HCT116 (cell line): ENCODE measurements around the gene SELP. TPM values are rescaled to one million over a fixed set of nuclear protein-coding genes. Genes with fewer than 3 reads are reported as not detected.

Experiments
- ATAC-seq: fragments of 200-7000 bp; cut with Tn5 transposase; 2 replicates; pipeline ENCODE4 v1.9.1; 2020; ENCODE audit warnings: mild to moderate bottlenecking, moderate library complexity
- BruUV-seq: library from RNA; stranded (reverse); fragments of 400-500 nt; replicated peaks from 2 replicates; lab custom pipeline; 2021; lab: Mats Ljungman, UMichigan
- CTCF ChIA-PET: fragments of 300-600 bp; sonication (Branson Sonifier 250); formaldehyde crosslinking; loops from one replicate; lab custom pipeline; 2021; ENCODE audit warnings: antibody characterized with exemption; lab: Charles Lee
- POLR2A ChIA-PET: fragments of 300-600, 350-600 bp; sonication (Branson Sonifier 250); formaldehyde crosslinking; loops from one replicate; lab custom pipeline; 2021; ENCODE audit warnings: antibody characterized with exemption; lab: Charles Lee
- RAD21 ChIA-PET, 2 experiments: fragments of 300-600 bp; sonication (Branson Sonifier 250); formaldehyde crosslinking; loops; one replicate each; lab custom pipeline; 2023; ENCODE audit warnings: low total read pairs in 2 of 2; ENCODE audit not compliant: uncharacterized antibody in 2 of 2, unreplicated experiment in 2 of 2, low non-redundant PET in 1 of 2; lab: Charles Lee
- DNase-seq: peaks from one replicate; pipeline ENCODE4 v3.0.0-alpha.2; 2010; ENCODE audit warnings: low read depth, low spot score
- H2AFZ ChIP-seq: fragments of 200-600 bp; shearing (Covaris generic), sonication (generic); 2 replicates; pipeline ENCODE4 v1.6.1; 2017; ENCODE audit warnings: low read depth, mixed run types, mixed read lengths, antibody characterized with exemption, low read length; ENCODE audit not compliant: poor library complexity, severe bottlenecking
- H3K27ac ChIP-seq: 2 replicates; pipeline ENCODE4 v1.5.1; 2012; ENCODE audit warnings: low read depth, low read length
- H3K27me3 ChIP-seq: fragments of 200-600 bp; sonication (generic); 2 replicates; pipeline ENCODE4 v1.6.1; 2016; ENCODE audit warnings: mixed run types, low read length, mixed read lengths; ENCODE audit not compliant: insufficient read depth
- H3K36me3 ChIP-seq, 2 experiments: fragments of 200-500 bp in 1 of 2; fragments of 200-600 bp in 1 of 2; sonication (Bioruptor generic) in 1 of 2; sonication (generic) in 1 of 2; 2 replicates each; pipeline versions ENCODE4 v1.5.1 to v1.6.1; 2014 to 2016; ENCODE audit warnings: low read length in 2 of 2, inconsistent platforms in 1 of 2, mixed read lengths in 1 of 2, mixed run types in 1 of 2; ENCODE audit not compliant: insufficient read depth in 2 of 2, control insufficient read depth in 1 of 2
- H3K4me1 ChIP-seq, 2 experiments: fragments of 200-600 bp in 1 of 2; sonication (generic) in 1 of 2; 2 replicates each; pipeline versions ENCODE4 v1.5.1 to v1.6.1; 2012 to 2017; ENCODE audit warnings: low read length in 2 of 2, inconsistent platforms in 1 of 2, mild to moderate bottlenecking in 1 of 2, mixed read lengths in 1 of 2, mixed run types in 1 of 2, moderate library complexity in 1 of 2; ENCODE audit not compliant: insufficient read depth in 2 of 2, control insufficient read depth in 1 of 2
- H3K4me2 ChIP-seq: fragments of 200-600 bp; sonication (generic); 2 replicates; pipeline ENCODE4 v1.6.1; 2017; ENCODE audit warnings: mixed run types, low read length, mixed read lengths
- H3K4me3 ChIP-seq, 2 experiments: fragments of 200-600 bp in 1 of 2; sonication (generic) in 1 of 2; replicated peaks in 1 of 2; 2 replicates each; pipeline ENCODE4 v1.5.1; 2011 to 2016; ENCODE audit warnings: low read length in 2 of 2, control low read depth in 1 of 2, low read depth in 1 of 2, mild to moderate bottlenecking in 1 of 2, mixed read lengths in 1 of 2, mixed run types in 1 of 2
- H3K79me2 ChIP-seq: fragments of 200-600 bp; sonication (generic); 2 replicates; pipeline ENCODE4 v1.6.1; 2017; ENCODE audit warnings: mild to moderate bottlenecking, mixed run types, low read length, moderate library complexity, mixed read lengths; ENCODE audit not compliant: insufficient read depth
- H3K9ac ChIP-seq: fragments of 200-600 bp; sonication (generic); 2 replicates; pipeline ENCODE4 v1.6.1; 2016; ENCODE audit warnings: low read length, mixed read lengths
- H3K9me2 ChIP-seq: fragments of 200-600 bp; sonication (generic), shearing (Covaris generic); 2 replicates; pipeline ENCODE4 v1.6.1; 2017; ENCODE audit warnings: mixed run types, mild to moderate bottlenecking, moderate library complexity; ENCODE audit not compliant: insufficient read depth
- H3K9me3 ChIP-seq, 2 experiments: fragments of 200-500 bp in 1 of 2; fragments of 200-600 bp in 1 of 2; sonication (Bioruptor generic) in 1 of 2; sonication (generic) in 1 of 2; 2 replicates each; pipeline ENCODE4 v1.6.1; 2014 to 2017; ENCODE audit warnings: low read length in 2 of 2, mixed read lengths in 2 of 2, inconsistent platforms in 1 of 2, low read depth in 1 of 2, mild to moderate bottlenecking in 1 of 2, mixed run types in 1 of 2, moderate library complexity in 1 of 2; ENCODE audit not compliant: control insufficient read depth in 1 of 2, insufficient read depth in 1 of 2
- H4K20me1 ChIP-seq: fragments of 200-600 bp; sonication (generic), shearing (Covaris generic); 2 replicates; pipeline ENCODE4 v1.6.1; 2017; ENCODE audit warnings: mixed run types, mild to moderate bottlenecking, moderate library complexity; ENCODE audit not compliant: insufficient read depth
- ATF3 ChIP-seq: IDR thresholded peaks from 2 replicates; pipeline ENCODE4 v1.6.1; 2012
- CBX3 ChIP-seq: IDR thresholded peaks from 2 replicates; pipeline ENCODE4 v1.6.1; 2012; ENCODE audit warnings: low read depth
- CEBPB ChIP-seq: IDR thresholded peaks from 2 replicates; pipeline ENCODE4 v1.6.1; 2012; ENCODE audit warnings: low read depth
- EGR1 ChIP-seq: IDR thresholded peaks from 2 replicates; pipeline ENCODE4 v1.6.1; 2012; ENCODE audit warnings: low read depth
- ELF1 ChIP-seq: IDR thresholded peaks from 2 replicates; pipeline ENCODE4 v1.6.1; 2012; ENCODE audit warnings: low read depth, borderline replicate concordance
- EZH2phosphoT487 ChIP-seq: fragments of 200-600 bp; IDR thresholded peaks from 2 replicates; pipeline ENCODE4 v1.6.1; 2018; ENCODE audit warnings: antibody characterized with exemption, borderline replicate concordance
- FOSL1 ChIP-seq: IDR thresholded peaks from 2 replicates; pipeline ENCODE4 v1.6.1; 2012; ENCODE audit warnings: low read depth
- POLR2A ChIP-seq: IDR thresholded peaks from 2 replicates; pipeline ENCODE4 v1.7.0; 2011; ENCODE audit warnings: borderline replicate concordance; ENCODE audit not compliant: insufficient read depth, insufficient read length; ENCODE audit errors: extremely low read depth
- RAD21 ChIP-seq: IDR thresholded peaks from 2 replicates; pipeline ENCODE4 v1.6.1; 2012; ENCODE audit warnings: low read depth, mild to moderate bottlenecking
- SP1 ChIP-seq: IDR thresholded peaks from 2 replicates; pipeline ENCODE4 v1.6.1; 2012; ENCODE audit warnings: low read depth
- SRF ChIP-seq: IDR thresholded peaks from 2 replicates; pipeline ENCODE4 v1.6.1; 2012; ENCODE audit warnings: low read depth
- YY1 ChIP-seq: IDR thresholded peaks from 2 replicates; pipeline ENCODE4 v1.6.1; 2011; ENCODE audit warnings: low read length, low read depth, moderate library complexity, mild to moderate bottlenecking; ENCODE audit not compliant: insufficient replicate concordance; ENCODE audit errors: extremely low read depth
- ZFX ChIP-seq: fragments of 450-650 bp; IDR thresholded peaks from 2 replicates; pipeline ENCODE4 v1.6.1; 2017
- ZNF274 ChIP-seq: fragments of 200-500 bp; sonication (Bioruptor generic); IDR thresholded peaks from 2 replicates; pipeline ENCODE4 v1.6.1; 2014; ENCODE audit warnings: mild to moderate bottlenecking, low read depth, low read length, inconsistent platforms
- intact Hi-C: fragments of 100-400 bp; cut with micrococcal nuclease; formaldehyde crosslinking; loops from 2 replicates; pipeline ENCODE4 v1.10.0; 2022
- total RNA-seq: library from RNA; stranded (reverse); gene quantifications from one replicate; pipeline ENCODE4 v1.2.1, GENCODE V29; 2021; ENCODE audit not compliant: unreplicated experiment
- TF ChIP-seq, protein P1 (sequence below): IDR thresholded peaks from 2 replicates; pipeline ENCODE4 v1.6.1; 2011; ENCODE audit warnings: mild to moderate bottlenecking, low read length, moderate library complexity; ENCODE audit not compliant: insufficient replicate concordance; ENCODE audit errors: extremely low read depth
- TF ChIP-seq, protein P2 (sequence below): IDR thresholded peaks from 2 replicates; pipeline ENCODE4 v1.6.1; 2012; ENCODE audit warnings: low read depth

SELP gene
- total RNA-seq, 1 experiment from 2014 or later = not detected

DNA sequence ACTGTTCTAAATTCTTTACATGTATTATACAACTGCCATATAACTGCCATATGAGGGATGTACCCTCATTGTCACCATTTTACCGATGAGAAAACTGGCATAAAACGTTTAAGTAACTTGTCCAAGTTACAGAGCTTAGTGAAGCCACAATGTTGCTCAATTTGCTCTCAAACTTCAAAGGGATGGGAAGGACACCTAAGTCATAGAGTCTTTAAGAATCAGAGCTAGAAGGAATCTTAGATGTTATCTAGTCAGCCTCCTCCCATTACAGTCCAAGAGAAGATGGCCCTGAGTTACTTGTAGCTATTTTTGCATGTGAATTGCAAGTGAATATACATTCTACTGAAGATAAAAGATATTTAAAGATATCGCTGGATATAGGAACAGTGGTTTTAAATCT lies 49.8 kb upstream of the SELP start:
- ChIA-PET RAD21 (no interaction called here), CTCF (no interaction called here), POLR2A (no interaction called here)
- BruUV-seq = no TSS peak
- H3K4me2 ChIP-seq = no peak overlapping the region
- no peak for TF ChIP-seq ELF1
- no peak for TF ChIP-seq ZFX
- no peak for TF ChIP-seq ZNF274
- TF ChIP-seq CEBPB = no peak
- TF ChIP-seq EGR1 = no peak
- no peak for TF ChIP-seq YY1
- no peak for TF ChIP-seq SRF
- no peak for TF ChIP-seq RAD21
- TF ChIP-seq SP1 = no peak
- TF ChIP-seq, protein P1, sequence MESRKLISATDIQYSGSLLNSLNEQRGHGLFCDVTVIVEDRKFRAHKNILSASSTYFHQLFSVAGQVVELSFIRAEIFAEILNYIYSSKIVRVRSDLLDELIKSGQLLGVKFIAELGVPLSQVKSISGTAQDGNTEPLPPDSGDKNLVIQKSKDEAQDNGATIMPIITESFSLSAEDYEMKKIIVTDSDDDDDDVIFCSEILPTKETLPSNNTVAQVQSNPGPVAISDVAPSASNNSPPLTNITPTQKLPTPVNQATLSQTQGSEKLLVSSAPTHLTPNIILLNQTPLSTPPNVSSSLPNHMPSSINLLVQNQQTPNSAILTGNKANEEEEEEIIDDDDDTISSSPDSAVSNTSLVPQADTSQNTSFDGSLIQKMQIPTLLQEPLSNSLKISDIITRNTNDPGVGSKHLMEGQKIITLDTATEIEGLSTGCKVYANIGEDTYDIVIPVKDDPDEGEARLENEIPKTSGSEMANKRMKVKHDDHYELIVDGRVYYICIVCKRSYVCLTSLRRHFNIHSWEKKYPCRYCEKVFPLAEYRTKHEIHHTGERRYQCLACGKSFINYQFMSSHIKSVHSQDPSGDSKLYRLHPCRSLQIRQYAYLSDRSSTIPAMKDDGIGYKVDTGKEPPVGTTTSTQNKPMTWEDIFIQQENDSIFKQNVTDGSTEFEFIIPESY = no peak
- TF ChIP-seq ATF3 = no peak
- TF ChIP-seq CBX3 = no peak
- no peak for TF ChIP-seq POLR2A
- no peak for TF ChIP-seq FOSL1
- TF ChIP-seq, protein P2, sequence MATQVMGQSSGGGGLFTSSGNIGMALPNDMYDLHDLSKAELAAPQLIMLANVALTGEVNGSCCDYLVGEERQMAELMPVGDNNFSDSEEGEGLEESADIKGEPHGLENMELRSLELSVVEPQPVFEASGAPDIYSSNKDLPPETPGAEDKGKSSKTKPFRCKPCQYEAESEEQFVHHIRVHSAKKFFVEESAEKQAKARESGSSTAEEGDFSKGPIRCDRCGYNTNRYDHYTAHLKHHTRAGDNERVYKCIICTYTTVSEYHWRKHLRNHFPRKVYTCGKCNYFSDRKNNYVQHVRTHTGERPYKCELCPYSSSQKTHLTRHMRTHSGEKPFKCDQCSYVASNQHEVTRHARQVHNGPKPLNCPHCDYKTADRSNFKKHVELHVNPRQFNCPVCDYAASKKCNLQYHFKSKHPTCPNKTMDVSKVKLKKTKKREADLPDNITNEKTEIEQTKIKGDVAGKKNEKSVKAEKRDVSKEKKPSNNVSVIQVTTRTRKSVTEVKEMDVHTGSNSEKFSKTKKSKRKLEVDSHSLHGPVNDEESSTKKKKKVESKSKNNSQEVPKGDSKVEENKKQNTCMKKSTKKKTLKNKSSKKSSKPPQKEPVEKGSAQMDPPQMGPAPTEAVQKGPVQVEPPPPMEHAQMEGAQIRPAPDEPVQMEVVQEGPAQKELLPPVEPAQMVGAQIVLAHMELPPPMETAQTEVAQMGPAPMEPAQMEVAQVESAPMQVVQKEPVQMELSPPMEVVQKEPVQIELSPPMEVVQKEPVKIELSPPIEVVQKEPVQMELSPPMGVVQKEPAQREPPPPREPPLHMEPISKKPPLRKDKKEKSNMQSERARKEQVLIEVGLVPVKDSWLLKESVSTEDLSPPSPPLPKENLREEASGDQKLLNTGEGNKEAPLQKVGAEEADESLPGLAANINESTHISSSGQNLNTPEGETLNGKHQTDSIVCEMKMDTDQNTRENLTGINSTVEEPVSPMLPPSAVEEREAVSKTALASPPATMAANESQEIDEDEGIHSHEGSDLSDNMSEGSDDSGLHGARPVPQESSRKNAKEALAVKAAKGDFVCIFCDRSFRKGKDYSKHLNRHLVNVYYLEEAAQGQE = no peak
- TF ChIP-seq EZH2phosphoT487 = no peak
- no peak overlapping the region for H3K9ac ChIP-seq
- ATAC-seq (no peak), DNase-seq (no peak)
- no peaks in the 10 kb centered on the region for H3K4me1 ChIP-seq
- H3K27ac ChIP-seq = no peak overlapping the region
- no peaks in the 10 kb centered on the region for H3K79me2 ChIP-seq
- H3K4me3 ChIP-seq = no peak overlapping the region
- H3K36me3 ChIP-seq = no peaks in the 10 kb centered on the region
- intact Hi-C loops = no loop called here
- H4K20me1 ChIP-seq = no peaks in the 10 kb centered on the region
- H3K27me3 ChIP-seq = peaks cover 10% of the 10 kb centered on the region; the same call in 1 of the 2 replicates
- no peaks in the 10 kb centered on the region for H3K9me3 ChIP-seq
- H2AFZ ChIP-seq = no peak overlapping the region
- no peaks in the 10 kb centered on the region for H3K9me2 ChIP-seq
